ENCODE data around the gene YWHAH.

- no peak for TF ChIP-seq CTCF (IDR thresholded peaks at IDR 0.05; ENCODE audit: poor library complexity)
- no peak for TF ChIP-seq EZH2 (IDR thresholded peaks at IDR 0.05; ENCODE audit: borderline replicate concordance)
- no peak for TF ChIP-seq EZH2phosphoT487 (IDR thresholded peaks at IDR 0.05; ENCODE audit: low read depth, severe bottlenecking, unreplicated experiment)
Observed at GRCh38 chr22:32005453-32005852, 61.1 kb downstream of the YWHAH start.
